Upper lobe of left lung (tissue), 6 donors: Measurements from ENCODE around the gene LRP1B. TPM values are rescaled to one million over a fixed set of nuclear protein-coding genes. Genes with fewer than 3 reads are reported as not detected.
A peak's percentile ranks its signal among the peaks of the same experiment; 100 is the strongest.

Experiments
- ATAC-seq, 2 donors: fragments of 200-7000 bp; cut with Tn5 transposase; one replicate each; pipeline ENCODE4 v1.9.1; 2022; ENCODE audit warnings: mild to moderate bottlenecking in 2 of 2, moderate library complexity in 2 of 2; ENCODE audit not compliant: low FRiP score in 2 of 2
- DNase-seq, 2 donors: peaks; one replicate each; pipeline ENCODE4 v3.0.0-alpha.2; 2019 to 2020
- H3K27ac ChIP-seq, 4 donors: fragments of 200-600 bp; sonication (generic); one replicate each; pipeline ENCODE4 v1.5.1; 2016 to 2019
- H3K27me3 ChIP-seq, 4 donors: fragments of 200-600 bp; sonication (generic); one replicate each; pipeline ENCODE4 v1.5.1; 2017 to 2019
- H3K36me3 ChIP-seq, 4 donors: fragments of 200-600 bp; sonication (generic); one replicate each; pipeline ENCODE4 v1.5.1; 2016 to 2019
- H3K4me1 ChIP-seq, 4 donors: fragments of 200-600 bp; sonication (generic); one replicate each; pipeline ENCODE4 v1.5.1; 2018 to 2019
- H3K4me3 ChIP-seq, 4 donors: fragments of 200-600 bp; sonication (generic); one replicate each; pipeline ENCODE4 v1.5.1; 2017 to 2019; ENCODE audit warnings: mild to moderate bottlenecking in 2 of 4, moderate library complexity in 1 of 4
- H3K9me3 ChIP-seq, 4 donors: fragments of 200-600 bp; sonication (generic); one replicate each; pipeline ENCODE4 v1.5.1; 2018 to 2019
- EP300 ChIP-seq, 4 donors: sonication (generic); formaldehyde crosslinking; IDR thresholded peaks; one replicate each; pipeline ENCODE4 v1.5.1; 2017; ENCODE audit warnings: antibody characterized with exemption in 4 of 4, control low read depth in 2 of 4
- POLR2A ChIP-seq, 4 donors: fragments of 450-650 bp; IDR thresholded peaks; one replicate each; pipeline ENCODE4 v1.5.1; 2016 to 2017; ENCODE audit warnings: antibody characterized with exemption in 4 of 4, mild to moderate bottlenecking in 2 of 4
- POLR2AphosphoS5 ChIP-seq, 2 donors: sonication (generic); formaldehyde crosslinking; IDR thresholded peaks; one replicate each; pipeline ENCODE4 v1.5.1; 2017; ENCODE audit warnings: antibody characterized with exemption in 2 of 2
- WGBS, 2 donors: methylation state at CpG; one replicate each; pipeline ENCODE4 v1.1.5; 2017 to 2018; 5-methylcytosine and 5-hydroxymethylcytosine counted together
- total RNA-seq, 6 donors: library from RNA; depleted of rRNA in 4 of 6; stranded (reverse); fragments of >200 nt in 4 of 6; gene quantifications; one replicate each; pipeline versions ENCODE4 v1.1.0 to v1.2.1, GENCODE V29; 2016 to 2021
- TF ChIP-seq, protein P1 (sequence below), 6 experiments: fragments of 450-650 bp in 4 of 6; fragments of 200-600 bp in 2 of 6; sonication (generic) in 2 of 6; IDR thresholded peaks; one replicate each; pipeline ENCODE4 v1.5.1; 2016 to 2019; ENCODE audit warnings: antibody characterized with exemption in 6 of 6
- donor health status: DM: no; HTN: no; CAD: no; lungs with moderate emphysema.
- donor health status: DM: no; HTN: yes; CAD: no; lungs with severe emphysema.

Gene LRP1B
- total RNA-seq, 6 donors from 2014 or later, result under 0.01 to 0.46 (median 0.11) TPM

DNA sequence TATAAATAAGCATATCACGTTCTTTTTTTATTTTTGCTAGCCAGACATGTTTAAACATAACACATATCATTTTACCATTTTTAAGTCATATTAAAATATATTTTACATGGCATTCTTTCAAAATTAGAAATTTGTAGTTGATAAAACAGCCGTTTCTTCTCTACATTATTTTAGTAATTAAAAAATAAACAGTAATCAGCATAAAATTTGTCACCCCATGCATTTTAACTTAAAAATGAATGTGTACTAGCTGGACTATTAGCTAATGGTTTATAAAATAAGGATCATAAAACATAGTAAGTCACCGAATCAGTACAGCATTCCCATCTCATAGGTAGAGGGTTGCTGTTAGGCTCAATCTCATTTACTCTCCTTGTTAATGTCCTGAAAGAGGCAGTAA is 433.8 kb downstream of the LRP1B start:
- TF ChIP-seq POLR2AphosphoS5 (IDR thresholded peaks at IDR 0.05) (no peak), POLR2A (IDR thresholded peaks at IDR 0.05) (no peak), EP300 (IDR thresholded peaks at IDR 0.05) (no peak)
- TF ChIP-seq, protein P1, sequence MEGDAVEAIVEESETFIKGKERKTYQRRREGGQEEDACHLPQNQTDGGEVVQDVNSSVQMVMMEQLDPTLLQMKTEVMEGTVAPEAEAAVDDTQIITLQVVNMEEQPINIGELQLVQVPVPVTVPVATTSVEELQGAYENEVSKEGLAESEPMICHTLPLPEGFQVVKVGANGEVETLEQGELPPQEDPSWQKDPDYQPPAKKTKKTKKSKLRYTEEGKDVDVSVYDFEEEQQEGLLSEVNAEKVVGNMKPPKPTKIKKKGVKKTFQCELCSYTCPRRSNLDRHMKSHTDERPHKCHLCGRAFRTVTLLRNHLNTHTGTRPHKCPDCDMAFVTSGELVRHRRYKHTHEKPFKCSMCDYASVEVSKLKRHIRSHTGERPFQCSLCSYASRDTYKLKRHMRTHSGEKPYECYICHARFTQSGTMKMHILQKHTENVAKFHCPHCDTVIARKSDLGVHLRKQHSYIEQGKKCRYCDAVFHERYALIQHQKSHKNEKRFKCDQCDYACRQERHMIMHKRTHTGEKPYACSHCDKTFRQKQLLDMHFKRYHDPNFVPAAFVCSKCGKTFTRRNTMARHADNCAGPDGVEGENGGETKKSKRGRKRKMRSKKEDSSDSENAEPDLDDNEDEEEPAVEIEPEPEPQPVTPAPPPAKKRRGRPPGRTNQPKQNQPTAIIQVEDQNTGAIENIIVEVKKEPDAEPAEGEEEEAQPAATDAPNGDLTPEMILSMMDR (IDR thresholded peaks at IDR 0.05), result no peak
- H3K27me3 ChIP-seq, result no peaks in the 10 kb centered on the region
- no peak overlapping the region for H3K27ac ChIP-seq
- ATAC-seq, result no peak
- no peaks in the 10 kb centered on the region for H3K36me3 ChIP-seq
- WGBS, 2 donors, result 83 to 86% methylated on average over 3 of the region's 3 CpGs
- H3K4me1 ChIP-seq, result no peaks in the 10 kb centered on the region
- H3K9me3 ChIP-seq, result no peaks in the 10 kb centered on the region
- DNase-seq, result no peak
- H3K4me3 ChIP-seq, result no peak overlapping the region

DNA sequence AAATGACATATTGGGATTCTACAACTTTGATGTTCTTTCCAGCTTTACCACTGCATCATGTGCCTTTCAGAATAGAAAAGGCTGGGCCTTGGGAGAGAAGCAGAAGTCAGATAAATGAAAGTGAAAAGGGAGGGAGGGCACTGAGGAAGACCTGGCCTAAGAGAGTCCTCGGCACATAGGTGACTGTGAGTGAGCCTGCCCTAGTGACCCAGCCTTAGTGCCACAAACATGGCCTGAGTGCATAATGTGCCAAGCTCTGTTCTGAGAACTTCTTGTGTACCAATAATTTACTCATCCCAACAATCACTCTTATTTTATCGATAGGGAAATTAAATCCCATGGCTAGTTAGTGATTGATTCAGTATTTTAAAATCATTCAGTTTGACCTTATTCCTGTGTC is 436.6 kb downstream of the LRP1B start:
- Histone ChIP-seq H3K36me3 (no peaks in the 10 kb centered on the region), H3K4me1 (no peaks in the 10 kb centered on the region), H3K27me3 (no peaks in the 10 kb centered on the region), H3K27ac (no peak overlapping the region), H3K9me3 (no peaks in the 10 kb centered on the region), H3K4me3 (no peak overlapping the region)
- DNase-seq, result no peak
- no peak for TF ChIP-seq POLR2AphosphoS5 (IDR thresholded peaks at IDR 0.05)
- no peak for TF ChIP-seq EP300 (IDR thresholded peaks at IDR 0.05)
- TF ChIP-seq, protein P1 (IDR thresholded peaks at IDR 0.05), result no peak
- TF ChIP-seq POLR2A (IDR thresholded peaks at IDR 0.05), result no peak
- no peak for ATAC-seq
- 89 to 94% methylated on average over 2 of the region's 2 CpGs for WGBS, 2 donors

DNA sequence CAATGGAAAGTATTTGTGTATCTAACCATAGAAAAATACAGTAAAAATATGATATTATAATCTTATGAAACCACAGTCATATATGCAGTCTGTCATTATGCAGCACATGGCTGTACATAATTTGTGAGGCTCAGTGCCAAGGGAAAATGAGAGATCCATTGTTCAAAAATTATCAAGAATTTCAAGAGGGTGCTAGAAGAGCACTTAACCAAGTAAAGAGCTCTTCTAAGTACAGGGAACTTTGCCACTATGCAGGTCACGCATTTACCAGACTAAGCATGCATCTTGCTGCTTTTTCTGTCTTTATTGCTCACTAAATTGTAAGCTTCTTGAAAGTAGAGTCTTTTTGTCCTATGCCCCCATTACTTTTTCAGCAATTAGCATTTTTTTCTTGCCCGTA is 438.0 kb downstream of the LRP1B start:
- Histone ChIP-seq H3K4me3 (no peak overlapping the region), H3K36me3 (no peaks in the 10 kb centered on the region), H3K4me1 (no peaks in the 10 kb centered on the region), H3K9me3 (no peaks in the 10 kb centered on the region), H3K27ac (no peak overlapping the region), H3K27me3 (no peaks in the 10 kb centered on the region)
- TF ChIP-seq POLR2AphosphoS5 (IDR thresholded peaks at IDR 0.05), result no peak
- ATAC-seq (peak in 1 of 2 donors; percentile 17), DNase-seq (no peak)
- WGBS, 2 donors, result 57 to 60% methylated on average over 2 of the region's 2 CpGs

DNA sequence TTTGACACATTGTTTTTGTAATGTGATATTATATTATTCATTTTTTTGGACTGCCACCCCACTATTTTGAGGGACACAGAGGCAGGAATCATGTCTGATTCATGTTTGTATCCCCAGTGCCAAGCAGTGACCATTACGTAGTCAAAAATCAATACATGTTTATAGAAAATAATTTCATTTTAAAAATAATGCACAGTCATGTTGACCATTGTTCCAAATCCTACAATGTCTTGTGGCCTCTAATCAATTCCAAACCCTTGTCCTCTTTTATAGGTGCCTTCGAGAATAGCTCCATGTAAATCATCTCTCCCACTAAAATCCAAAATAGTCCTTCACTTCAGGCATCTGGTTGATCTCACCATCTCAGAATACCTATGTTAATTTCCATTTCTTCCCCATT is 454.7 kb downstream of the LRP1B start:
- TF ChIP-seq, protein P1 (IDR thresholded peaks at IDR 0.05), result no peak
- TF ChIP-seq POLR2AphosphoS5 (IDR thresholded peaks at IDR 0.05) (no peak), EP300 (IDR thresholded peaks at IDR 0.05) (no peak), POLR2A (IDR thresholded peaks at IDR 0.05) (no peak)
- H3K4me1 ChIP-seq, result no peaks in the 10 kb centered on the region
- DNase-seq, result no peak
- no peak overlapping the region for H3K27ac ChIP-seq
- 81 to 85% methylated on average over 2 of the region's 2 CpGs for WGBS, 2 donors
- no peaks in the 10 kb centered on the region for H3K36me3 ChIP-seq
- no peak overlapping the region for H3K4me3 ChIP-seq
- no peak for ATAC-seq
- H3K27me3 ChIP-seq, result no peaks in the 10 kb centered on the region
- H3K9me3 ChIP-seq, result no peaks in the 10 kb centered on the region

DNA sequence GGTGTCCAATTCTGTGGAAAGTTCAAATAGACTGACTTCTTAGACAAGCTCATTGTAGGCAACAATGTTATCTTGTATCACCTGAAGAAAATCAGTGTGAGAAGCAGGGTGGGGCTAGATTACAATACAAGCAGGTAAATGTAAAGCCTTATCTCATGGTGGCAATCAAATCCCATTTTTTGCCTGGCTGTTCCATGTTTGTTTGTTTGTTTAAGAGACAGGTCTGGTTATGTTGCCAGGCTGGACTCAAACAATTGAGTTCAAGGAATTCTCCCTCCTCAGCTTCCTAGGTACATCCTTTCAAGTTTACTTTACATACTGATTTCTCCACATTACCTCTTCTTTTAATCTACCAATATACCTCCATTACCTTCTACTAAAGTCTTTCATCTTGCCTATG is 464.6 kb downstream of the LRP1B start:
- Histone ChIP-seq H3K36me3 (no peaks in the 10 kb centered on the region), H3K27me3 (no peaks in the 10 kb centered on the region), H3K4me3 (no peak overlapping the region), H3K9me3 (no peaks in the 10 kb centered on the region), H3K27ac (no peak overlapping the region), H3K4me1 (no peaks in the 10 kb centered on the region)
- ATAC-seq (no peak), DNase-seq (no peak)
- TF ChIP-seq, protein P1 (IDR thresholded peaks at IDR 0.05), result no peak
